Osteoblast (primary cell): ENCODE data around the gene SEMA3C. TPM values are rescaled to one million over a fixed set of nuclear protein-coding genes. Genes with fewer than 3 reads are reported as not detected.
A peak's percentile ranks its signal among the peaks of the same experiment; 100 is the strongest.

Source experiments
- DNase-seq: peaks from one replicate; pipeline ENCODE4 v3.0.0; 2011; ENCODE audit warnings: low spot score, mixed read lengths; ENCODE audit not compliant: insufficient read length; ENCODE audit errors: missing footprints
- H2AFZ ChIP-seq: 2 replicates; pipeline ENCODE4 v1.6.0; 2011; ENCODE audit warnings: mild to moderate bottlenecking, low read length
- H3K27ac ChIP-seq: 2 replicates; pipeline ENCODE4 v1.5.1; 2011; ENCODE audit warnings: mild to moderate bottlenecking, low read depth, low read length, moderate library complexity
- H3K27me3 ChIP-seq: 2 replicates; pipeline ENCODE4 v1.6.0; 2012; ENCODE audit warnings: mild to moderate bottlenecking, control low read depth, inconsistent platforms, low read length, moderate library complexity; ENCODE audit not compliant: insufficient read depth
- H3K36me3 ChIP-seq: 2 replicates; pipeline ENCODE4 v1.5.1; 2011; ENCODE audit warnings: mild to moderate bottlenecking, low read length, control low read depth, moderate library complexity; ENCODE audit not compliant: insufficient read depth
- H3K4me1 ChIP-seq: 2 replicates; pipeline ENCODE4 v1.5.1; 2011; ENCODE audit warnings: mild to moderate bottlenecking, low read length, control low read depth, moderate library complexity; ENCODE audit not compliant: insufficient read depth
- H3K4me2 ChIP-seq: 2 replicates; pipeline ENCODE4 v1.6.0; 2011; ENCODE audit warnings: mild to moderate bottlenecking, low read length; ENCODE audit not compliant: insufficient read depth
- H3K4me3 ChIP-seq: fragments of 200-600 bp; sonication (generic); 3 replicates; pipeline ENCODE4 v1.5.1; 2012; ENCODE audit warnings: mild to moderate bottlenecking, low read length, inconsistent platforms; ENCODE audit not compliant: insufficient read depth
- H3K79me2 ChIP-seq: 2 replicates; pipeline ENCODE4 v1.6.0; 2012; ENCODE audit warnings: mild to moderate bottlenecking, low read length, control low read depth, inconsistent platforms; ENCODE audit not compliant: insufficient read depth
- H3K9me3 ChIP-seq: 2 replicates; pipeline ENCODE4 v1.5.1; 2011; ENCODE audit warnings: low read depth, low read length, control low read depth
- H4K20me1 ChIP-seq: 2 replicates; pipeline ENCODE4 v1.6.0; 2012; ENCODE audit warnings: mild to moderate bottlenecking, low read length, control low read depth; ENCODE audit not compliant: insufficient read depth
- total RNA-seq: library from RNA; depleted of rRNA; stranded (reverse); fragments of >200 nt; gene quantifications from 2 replicates; pipeline ENCODE4 v1.2.3, GENCODE V29; 2012
- TF ChIP-seq, protein P1 (sequence below): IDR thresholded peaks from 2 replicates; pipeline ENCODE4 v1.5.1; 2011; ENCODE audit warnings: mild to moderate bottlenecking, low read depth, low read length, moderate library complexity; ENCODE audit errors: extremely low read depth

SEMA3C gene
- total RNA-seq, 1 donor: 388 TPM

DNA sequence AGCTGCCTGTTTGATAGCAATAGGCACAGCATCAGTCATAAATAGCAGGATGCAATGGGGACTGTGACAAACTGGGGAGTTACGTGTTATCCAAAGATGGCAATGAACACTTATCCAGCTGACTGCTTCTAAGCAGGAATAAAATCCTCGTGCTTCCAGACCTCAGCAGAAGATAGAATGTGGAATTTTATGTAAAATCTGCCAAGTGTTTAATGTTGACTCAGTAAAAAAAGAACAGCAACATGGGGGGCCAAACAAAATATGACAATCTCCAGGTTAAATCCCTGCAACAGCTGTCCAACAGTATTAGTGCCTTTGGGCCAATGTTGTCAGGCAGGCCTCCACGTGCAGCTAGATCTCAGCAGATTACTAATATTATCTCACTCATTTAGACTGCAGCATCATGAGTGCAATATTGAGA, 127.3 kb downstream of the SEMA3C start:
- Histone ChIP-seq H3K36me3 (peaks cover 51% of the 10 kb centered on the region), H3K79me2 (no peaks in the 10 kb centered on the region), H3K27me3 (no peaks in the 10 kb centered on the region), H3K27ac (no peak overlapping the region), H3K4me1 (peaks cover 4% of the 10 kb centered on the region), H3K9me3 (no peaks in the 10 kb centered on the region), H3K4me3 (no peak overlapping the region), H4K20me1 (no peaks in the 10 kb centered on the region), H2AFZ (no peak overlapping the region), H3K4me2 (no peak overlapping the region)
- DNase-seq: no peak
- TF ChIP-seq, protein P1, sequence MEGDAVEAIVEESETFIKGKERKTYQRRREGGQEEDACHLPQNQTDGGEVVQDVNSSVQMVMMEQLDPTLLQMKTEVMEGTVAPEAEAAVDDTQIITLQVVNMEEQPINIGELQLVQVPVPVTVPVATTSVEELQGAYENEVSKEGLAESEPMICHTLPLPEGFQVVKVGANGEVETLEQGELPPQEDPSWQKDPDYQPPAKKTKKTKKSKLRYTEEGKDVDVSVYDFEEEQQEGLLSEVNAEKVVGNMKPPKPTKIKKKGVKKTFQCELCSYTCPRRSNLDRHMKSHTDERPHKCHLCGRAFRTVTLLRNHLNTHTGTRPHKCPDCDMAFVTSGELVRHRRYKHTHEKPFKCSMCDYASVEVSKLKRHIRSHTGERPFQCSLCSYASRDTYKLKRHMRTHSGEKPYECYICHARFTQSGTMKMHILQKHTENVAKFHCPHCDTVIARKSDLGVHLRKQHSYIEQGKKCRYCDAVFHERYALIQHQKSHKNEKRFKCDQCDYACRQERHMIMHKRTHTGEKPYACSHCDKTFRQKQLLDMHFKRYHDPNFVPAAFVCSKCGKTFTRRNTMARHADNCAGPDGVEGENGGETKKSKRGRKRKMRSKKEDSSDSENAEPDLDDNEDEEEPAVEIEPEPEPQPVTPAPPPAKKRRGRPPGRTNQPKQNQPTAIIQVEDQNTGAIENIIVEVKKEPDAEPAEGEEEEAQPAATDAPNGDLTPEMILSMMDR: no peak

DNA sequence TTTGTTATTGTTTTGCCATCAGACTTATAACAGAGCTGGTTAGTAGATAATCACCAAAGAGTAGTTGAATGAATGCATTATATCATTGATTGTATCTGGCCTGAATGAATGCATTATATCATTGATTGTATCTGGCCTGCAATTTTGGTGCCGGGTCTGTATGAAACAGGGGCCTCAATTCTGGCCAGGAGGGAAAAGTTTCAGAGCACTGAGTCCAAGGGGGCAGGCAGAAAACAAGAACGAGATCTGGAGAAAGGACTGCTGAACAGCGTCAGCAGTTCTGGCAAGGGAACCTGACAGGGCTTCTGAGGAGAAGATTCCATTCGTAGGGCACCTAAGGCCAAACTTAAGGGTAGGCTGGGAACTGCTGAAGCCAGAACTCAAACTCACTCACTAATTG, 128.0 kb downstream of the SEMA3C start:
- Histone ChIP-seq H3K4me3 (no peak overlapping the region), H4K20me1 (no peaks in the 10 kb centered on the region), H3K4me1 (peaks cover 10% of the 10 kb centered on the region), H3K36me3 (peaks cover 44% of the 10 kb centered on the region), H3K79me2 (no peaks in the 10 kb centered on the region), H2AFZ (no peak overlapping the region), H3K27me3 (no peaks in the 10 kb centered on the region), H3K27ac (no peak overlapping the region), H3K9me3 (no peaks in the 10 kb centered on the region), H3K4me2 (no peak overlapping the region)
- DNase-seq: no peak
- TF ChIP-seq, protein P1: no peak

GRCh38 chr7:80787721-80788120, 131.1 kb downstream of the SEMA3C start:
- TF ChIP-seq, protein P1: no peak
- Histone ChIP-seq H3K27me3 (no peaks in the 10 kb centered on the region), H4K20me1 (no peaks in the 10 kb centered on the region), H3K36me3 (peaks cover 18% of the 10 kb centered on the region), H3K9me3 (no peaks in the 10 kb centered on the region), H3K4me1 (peaks cover 37% of the 10 kb centered on the region), H3K4me3 (no peak overlapping the region), H3K4me2 (no peak overlapping the region), H3K79me2 (no peaks in the 10 kb centered on the region), H3K27ac (no peak overlapping the region), H2AFZ (no peak overlapping the region)
- DNase-seq: no peak

- Histone ChIP-seq H2AFZ (no peak overlapping the region), H3K36me3 (peaks cover 10% of the 10 kb centered on the region), H4K20me1 (no peaks in the 10 kb centered on the region), H3K9me3 (no peaks in the 10 kb centered on the region), H3K79me2 (no peaks in the 10 kb centered on the region), H3K27ac (peak overlapping the region; percentile 5), H3K27me3 (no peaks in the 10 kb centered on the region), H3K4me1 (peaks cover 50% of the 10 kb centered on the region), H3K4me2 (peak overlapping the region; percentile 27), H3K4me3 (no peak overlapping the region)
- TF ChIP-seq, protein P1: no peak
- no peak for DNase-seq
Measured at GRCh38 chr7:80785961-80786536, 132.8 kb downstream of the SEMA3C start.
